GM19043 (cell line): ENCODE measurements around the gene PPP1R12C.
A peak's percentile ranks its signal among the peaks of the same experiment; 100 is the strongest.
"Not testable (repeated sequence)": the region's sequence is repeated elsewhere in the genome, so short reads cannot be mapped to it uniquely, and the experiment has no call there.

Experiments used
- ATAC-seq: cut with Tn5 transposase; IDR thresholded peaks from one replicate; pipeline ENCODE4 v1.9.1; 2021; ENCODE audit warnings: low read depth; ENCODE audit not compliant: unreplicated experiment

Gene PPP1R12C

DNA sequence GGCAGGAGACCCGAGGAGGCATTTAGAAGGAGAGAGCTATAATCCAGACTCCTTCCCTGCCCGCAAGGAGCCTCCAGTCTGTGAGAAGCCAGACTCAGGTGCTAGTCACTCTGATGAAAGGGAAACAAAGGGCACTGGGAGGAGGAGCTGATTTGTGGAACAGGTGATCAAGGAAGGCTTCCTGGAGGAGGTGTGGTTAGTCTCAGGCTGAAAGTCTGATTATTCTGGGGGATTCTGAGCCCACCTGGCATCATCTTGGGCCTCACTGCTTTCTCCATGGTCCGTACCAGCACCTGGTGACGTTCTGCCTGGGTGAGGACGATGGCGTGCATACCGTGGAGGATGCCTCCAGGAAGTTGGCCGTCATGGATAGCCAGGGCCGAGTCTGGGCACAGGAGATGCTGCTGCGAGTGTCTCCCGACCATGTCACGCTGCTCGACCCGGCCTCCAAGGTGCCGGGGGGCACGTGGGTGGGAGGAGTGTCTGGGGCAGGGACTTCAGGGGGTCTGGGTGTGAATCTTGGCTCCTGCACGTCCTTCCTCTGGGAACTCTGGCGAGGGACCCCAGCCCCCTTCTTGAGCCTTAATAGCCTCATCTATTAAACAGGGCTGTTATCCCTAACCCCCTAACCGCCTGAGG lies 37.9 kb downstream of the PPP1R12C start:
- ATAC-seq, result no peak

DNA sequence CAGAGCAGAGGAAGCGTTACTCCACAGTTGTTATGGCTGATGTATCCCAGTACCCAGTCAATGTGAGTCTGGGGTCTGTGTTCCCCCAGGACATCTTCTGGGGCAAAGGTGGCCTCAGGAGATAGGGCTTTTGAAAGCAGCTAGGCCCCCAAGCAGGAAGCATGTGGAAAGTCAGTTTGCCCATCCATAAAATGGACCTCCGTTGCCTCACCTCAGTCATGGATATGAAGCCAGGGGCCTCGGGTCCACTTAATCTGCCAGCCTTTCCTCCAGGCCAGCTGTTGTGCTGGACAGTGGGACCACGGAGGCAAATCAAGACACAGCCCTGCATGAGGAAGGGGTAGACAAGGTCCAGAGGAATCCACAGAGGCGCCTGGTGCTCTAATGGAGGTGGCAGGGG lies 38.4 kb downstream of the PPP1R12C start:
- ATAC-seq, result no peak

DNA sequence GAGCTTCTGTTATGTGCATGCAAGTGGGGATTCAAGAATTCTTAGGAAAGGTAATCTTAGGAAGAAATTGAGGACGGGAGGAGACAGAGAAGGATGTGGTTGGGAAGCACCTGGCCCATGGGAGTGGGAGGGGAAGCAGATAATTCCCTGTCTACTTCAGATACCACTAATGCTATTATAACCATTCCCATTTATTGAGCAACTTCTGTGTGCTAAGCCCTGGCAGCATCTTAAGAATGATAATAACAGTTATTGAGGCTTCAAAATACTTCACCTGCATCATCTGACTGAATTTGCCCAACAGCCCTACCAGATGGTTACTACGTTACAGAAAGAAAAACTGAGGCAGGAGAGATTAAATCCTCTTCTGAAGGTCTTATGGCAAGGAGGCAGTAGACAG lies 40.3 kb downstream of the PPP1R12C start:
- no peak for ATAC-seq

DNA sequence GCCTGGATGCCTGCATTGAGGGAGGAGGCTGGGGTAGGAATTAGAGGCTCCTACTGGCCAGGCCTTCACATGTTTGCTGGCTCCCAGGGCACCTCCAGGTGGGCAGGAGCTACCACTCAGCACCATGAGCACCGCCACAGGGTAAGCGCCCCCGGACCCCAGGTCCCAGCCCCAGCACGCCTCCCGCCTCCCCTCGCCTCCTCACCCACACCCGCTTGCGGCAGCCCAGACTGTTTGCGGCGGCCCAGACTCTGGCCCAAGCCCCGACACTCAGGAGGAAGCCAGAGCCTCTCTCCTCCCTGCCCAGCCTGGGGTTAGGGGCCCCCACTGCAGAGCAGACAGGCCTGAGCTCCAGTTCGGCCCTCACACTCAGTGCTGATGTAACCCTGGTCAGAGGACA lies 41.1 kb downstream of the PPP1R12C start:
- ATAC-seq, result no peak

DNA sequence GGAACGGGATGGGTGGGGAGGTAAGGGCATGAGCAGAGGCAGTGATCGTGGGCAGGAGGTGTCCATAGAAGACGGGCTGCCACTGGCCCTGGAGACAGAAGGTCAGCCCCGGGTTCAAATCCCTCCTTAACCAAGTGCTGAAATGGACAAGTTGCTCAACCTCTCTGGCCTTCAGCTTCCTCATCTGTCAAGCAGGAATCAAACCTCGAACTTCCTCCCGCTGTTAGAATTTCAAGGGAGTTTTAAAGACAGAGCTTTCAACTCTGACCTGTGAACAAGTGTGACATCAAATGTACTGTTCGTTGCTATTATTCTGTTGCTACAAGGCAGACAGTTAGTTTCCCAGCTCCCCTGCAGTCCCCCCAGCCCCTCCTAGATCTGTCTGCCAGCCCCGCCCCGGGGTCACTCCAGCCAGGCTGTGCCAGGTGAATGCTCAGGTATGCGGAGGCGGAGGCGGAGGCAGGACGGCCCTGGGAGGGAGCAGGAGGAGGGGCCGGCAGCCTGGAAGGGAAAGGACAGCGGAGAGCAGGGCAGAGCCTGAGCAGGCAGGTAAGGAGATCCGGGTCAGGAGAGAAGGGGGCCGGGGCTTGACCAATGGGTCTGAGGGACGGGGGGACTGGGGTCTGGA lies 42.0 kb downstream of the PPP1R12C start, which contains the start of gene EPS8L1:
TSS of gene EPS8L1 (plus strand) at position 499 of the 628 bp plus-strand sequence. CDS start 576 bp downstream, outside the sequence.
- no peak for ATAC-seq

DNA sequence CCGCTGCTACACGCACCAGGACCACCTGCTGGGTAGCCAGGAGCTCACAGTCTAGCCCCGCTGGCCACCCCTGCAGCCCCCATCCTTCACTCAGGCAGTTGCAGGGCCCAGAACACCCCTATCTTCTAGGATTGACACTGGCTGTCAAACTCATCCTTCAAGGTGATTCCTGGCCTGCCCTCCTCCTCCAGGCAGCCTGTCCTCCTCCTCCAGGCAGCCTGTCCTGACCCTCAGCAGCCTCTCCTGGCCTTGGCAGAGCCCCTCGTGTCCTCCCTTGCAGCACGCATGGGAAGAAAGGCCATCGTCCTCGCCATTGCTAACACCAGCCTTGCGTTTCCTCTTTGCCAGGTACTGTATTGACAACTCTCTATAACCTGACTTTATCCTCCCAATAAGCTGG lies 45.5 kb downstream of the PPP1R12C start:
- ATAC-seq, result no peak

DNA sequence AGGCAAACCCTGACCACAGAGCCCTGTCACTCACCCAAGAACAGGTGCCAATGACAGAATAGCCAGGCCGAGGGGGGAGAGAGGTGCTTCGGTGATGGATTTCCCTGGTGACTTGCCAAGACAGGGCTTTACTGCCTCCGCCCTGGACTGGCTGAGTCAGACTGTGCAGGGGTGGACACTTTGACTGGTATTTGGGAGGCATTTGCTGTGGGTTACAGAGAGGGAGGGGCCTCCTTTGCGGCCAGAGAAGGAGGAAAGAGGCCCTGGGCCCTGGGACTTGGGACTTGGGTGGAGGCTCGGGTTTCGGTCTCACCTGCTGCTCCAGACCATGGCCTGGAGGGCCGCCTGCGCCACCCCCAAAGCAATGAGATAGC lies 46.3 kb downstream of the PPP1R12C start:
- ATAC-seq, result no peak

DNA sequence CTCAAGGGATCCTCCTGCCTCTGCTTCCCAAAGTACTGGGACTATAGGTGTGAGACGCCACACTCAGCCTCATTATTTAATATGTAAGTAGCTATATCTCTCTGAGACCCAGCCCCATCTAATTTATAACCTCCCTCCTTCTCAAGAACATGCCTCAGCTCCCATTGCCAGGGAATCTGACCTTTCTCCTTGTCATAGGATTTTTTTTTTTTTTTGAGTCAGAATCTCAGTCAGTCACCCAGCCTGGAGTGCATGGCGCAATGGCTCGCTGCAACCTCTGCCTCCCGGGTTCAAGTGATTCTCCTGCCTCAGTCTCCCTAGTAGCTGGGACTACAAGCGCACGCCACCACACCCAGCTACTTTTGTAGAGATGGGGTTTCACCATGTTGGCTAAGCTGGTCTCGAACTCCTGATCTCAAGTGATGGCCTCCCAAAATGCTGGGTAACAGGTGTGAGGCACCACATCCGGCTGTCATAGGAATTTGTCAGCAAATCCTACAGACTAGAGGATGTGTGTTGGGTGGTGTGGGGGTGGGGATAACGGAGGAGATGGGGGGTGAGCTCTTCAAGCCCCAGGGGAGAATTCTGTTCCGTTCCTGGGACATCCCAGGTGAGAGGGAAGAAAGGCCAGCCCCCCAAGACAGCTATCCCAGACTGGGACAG lies 46.8 kb downstream of the PPP1R12C start:
- no peak for ATAC-seq

DNA sequence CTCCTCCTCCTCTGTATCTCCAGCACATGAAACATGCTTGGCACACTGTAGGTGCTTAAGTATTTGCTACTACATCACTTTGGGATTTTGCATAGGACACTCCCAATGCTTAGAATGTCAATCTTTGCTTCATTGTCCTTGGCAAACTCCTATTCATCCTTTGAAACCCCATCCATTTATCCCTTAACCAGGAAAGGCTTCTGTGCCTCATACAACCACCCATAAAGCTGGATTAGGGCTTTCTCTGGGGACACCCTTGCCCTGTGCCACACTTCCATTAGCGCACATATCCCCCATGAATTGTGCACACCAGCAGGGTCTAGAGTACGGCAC lies 47.6 kb downstream of the PPP1R12C start:
- no peak for ATAC-seq

DNA sequence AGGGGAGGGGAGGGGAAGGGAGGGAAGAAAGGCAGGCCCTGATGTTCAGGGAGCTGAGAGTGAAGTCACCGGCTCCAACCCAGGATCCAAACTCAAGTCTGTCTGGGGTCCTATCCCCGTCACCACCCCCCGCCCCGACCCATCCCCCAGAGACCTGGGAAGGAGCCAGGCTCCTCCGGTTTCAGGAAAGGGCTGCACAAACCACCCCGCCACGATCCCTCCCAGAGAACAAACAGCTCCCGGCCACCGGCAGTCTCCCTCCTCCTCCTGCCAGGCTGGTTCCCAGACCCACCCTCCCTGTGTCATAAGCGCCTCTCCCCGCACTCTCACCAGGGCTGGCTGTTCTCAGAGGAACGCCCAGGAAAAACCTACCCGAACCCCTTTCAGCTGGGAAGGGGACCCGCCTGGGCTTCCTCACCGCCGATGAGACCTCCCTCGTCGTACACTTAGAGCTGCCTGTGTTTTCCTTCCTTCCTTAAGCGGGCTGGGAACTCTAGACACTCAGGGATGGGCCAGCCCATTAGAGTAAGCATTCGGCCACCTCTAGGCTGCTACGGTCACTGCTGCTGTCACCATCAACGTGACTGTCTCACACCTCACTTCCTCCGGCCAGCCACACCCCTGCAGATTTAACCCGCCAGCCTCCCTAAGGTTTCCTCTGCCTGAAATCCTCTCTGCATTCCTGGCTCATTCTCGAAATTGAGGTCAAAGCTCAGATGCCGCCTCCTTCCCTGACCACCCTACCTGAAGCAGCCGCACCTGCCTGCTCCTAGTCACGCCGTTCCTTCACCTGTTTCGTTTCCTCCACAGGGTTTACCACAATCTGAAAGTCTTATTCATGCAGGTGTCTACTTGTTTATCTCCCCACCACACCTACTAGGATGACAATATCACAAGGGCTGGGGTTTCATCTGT lies 48.2 kb downstream of the PPP1R12C start:
- no peak for ATAC-seq

DNA sequence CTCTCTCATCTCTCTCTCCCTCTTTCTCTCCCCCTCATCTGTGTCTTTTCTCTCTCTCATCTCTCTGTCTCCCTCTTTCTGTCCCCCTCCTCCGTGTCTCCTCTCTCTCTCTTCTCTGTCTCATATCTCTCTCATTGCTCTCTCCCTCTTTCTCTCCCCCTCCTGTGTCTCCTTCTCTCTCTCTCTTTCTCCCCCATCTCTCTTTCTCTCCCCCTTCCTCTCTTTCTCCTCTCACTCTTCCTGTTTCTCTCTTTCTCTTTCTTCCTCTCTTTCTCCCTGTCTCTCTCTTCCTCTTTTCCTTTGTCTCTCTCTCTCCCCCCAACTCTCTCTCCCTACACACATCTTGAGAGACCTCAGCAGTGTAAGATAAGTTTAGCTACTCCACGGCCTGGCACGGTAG lies 49.6 kb downstream of the PPP1R12C start:
- no peak for ATAC-seq

DNA sequence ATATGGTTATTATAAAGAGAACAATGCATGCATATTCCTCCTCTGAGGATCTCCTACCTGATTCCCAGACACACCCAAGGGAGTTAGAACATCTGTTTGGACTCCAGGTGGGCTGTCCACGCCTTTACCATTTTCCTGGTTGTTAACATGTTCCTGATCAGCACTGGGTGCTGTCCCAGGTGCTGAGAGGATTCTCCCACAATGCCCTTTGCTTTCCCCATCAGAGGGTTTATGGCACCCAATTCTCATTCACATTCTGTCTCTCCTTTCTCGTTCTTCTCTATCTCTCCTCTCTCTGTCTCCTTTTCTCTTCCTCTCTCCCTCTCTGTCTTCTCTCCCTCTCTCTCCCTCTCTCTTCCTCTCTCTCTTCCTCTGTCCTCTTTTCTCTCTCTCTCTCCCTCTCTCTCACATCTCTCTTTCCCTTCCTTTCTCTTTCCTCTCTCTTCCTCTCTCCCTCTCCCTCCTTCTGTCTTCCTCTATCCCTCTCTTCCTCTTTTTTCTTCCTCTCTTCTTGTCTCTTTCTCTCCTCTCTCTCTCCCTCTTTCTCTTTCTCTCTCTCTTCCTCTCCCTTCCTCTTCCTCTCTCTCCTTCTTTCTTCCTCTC lies 51.2 kb downstream of the PPP1R12C start:
- no peak for ATAC-seq

DNA sequence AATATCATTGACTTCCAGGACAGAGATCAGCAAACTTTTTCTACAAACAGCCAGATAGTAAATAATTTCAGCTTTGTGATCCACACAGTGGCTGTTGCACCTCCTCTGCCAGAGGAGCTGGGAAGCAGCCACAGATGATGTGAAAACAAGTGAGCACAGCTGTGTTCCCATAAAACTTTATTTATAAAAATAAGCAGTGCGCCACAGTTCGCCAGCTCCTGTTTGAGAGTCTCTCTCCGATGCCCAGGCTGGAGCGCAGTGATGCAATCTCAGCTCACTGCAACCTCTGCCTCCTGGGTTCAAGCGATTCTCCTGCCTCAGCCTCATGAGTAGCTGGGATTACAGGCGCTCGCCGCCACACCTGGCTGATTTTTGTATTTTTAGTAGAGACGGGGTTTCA lies 51.9 kb downstream of the PPP1R12C start:
- ATAC-seq, result not testable (repeated sequence)

DNA sequence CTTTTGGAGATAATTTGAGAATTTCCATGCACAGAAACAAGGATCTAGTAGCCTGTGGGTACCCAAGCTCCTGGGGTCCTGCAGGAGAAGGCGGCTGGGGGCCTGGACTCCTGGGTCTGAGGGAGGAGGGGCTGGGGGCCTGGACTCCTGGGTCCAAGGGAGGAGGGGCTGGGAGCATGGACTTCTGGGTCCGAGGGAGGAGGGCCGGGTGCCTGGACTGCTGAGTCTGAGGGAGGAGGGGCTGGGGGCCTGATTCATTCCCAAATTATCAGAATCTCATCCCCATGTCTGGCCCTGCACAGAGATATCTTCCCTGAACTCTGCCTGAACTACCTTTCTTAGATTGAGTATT lies 54.0 kb downstream of the PPP1R12C start:
- no peak for ATAC-seq

DNA sequence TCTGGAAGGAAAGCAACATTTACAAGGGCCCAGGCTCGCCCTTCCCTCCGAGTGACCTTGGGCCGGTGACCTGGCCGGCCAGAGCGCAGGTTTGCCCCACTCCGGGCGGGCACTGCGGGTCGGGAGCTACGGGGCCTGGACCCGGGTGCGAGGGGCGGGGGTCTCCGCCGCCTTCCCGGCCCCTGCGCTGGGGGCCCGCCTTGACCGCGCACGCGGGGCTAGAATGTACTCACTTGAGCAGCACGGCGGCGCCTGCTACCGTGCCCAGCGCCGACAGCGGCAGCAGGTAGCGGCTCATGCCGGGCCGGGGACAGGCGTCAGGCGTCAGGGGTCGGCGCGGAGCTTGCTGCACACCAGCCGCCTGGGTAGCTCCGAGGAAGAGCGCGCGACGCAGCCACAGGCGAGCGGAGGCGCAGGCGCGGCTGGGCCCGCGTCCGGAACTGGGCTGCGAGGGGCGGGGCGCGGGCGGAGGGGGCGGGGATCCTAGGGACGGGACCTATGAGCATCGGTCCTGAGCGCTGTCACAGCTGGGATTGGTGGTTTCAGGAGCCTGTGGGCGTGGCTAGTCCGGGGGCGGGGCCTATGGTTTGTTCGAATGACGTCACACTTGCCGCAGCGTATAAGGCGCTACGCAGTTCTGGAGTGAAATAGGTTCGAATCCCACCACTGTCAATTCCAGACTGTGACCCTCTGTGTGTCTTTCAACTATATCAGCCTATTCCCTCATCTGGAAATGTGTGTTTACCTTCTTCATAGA lies 54.5 kb downstream of the PPP1R12C start, which contains the start of gene RDH13:
TSS of gene RDH13 (minus strand) at position 414 of the 757 bp plus-strand sequence. CDS start at position 298, 116 bp downstream.
- peak; percentile 95 for ATAC-seq

DNA sequence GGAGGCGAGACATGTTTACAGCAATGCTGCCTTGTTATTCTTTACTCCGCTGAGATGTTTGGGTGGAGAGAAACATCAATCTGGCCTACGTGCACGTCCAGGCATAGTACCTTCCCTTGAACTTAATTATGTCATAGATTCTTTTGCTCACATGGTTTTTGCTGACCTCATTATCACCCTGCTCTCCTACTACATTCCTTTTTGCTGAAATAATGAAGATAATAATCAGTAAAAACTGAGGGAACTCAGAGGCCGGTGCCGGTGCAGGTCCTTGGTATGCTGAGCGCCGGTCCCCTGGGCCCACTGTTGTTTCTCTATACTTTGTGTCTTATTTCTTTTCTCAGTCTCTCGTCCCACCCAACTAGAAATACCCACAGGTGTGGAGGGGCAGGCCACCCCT lies 57.1 kb downstream of the PPP1R12C start:
- ATAC-seq, result not testable (repeated sequence)

DNA sequence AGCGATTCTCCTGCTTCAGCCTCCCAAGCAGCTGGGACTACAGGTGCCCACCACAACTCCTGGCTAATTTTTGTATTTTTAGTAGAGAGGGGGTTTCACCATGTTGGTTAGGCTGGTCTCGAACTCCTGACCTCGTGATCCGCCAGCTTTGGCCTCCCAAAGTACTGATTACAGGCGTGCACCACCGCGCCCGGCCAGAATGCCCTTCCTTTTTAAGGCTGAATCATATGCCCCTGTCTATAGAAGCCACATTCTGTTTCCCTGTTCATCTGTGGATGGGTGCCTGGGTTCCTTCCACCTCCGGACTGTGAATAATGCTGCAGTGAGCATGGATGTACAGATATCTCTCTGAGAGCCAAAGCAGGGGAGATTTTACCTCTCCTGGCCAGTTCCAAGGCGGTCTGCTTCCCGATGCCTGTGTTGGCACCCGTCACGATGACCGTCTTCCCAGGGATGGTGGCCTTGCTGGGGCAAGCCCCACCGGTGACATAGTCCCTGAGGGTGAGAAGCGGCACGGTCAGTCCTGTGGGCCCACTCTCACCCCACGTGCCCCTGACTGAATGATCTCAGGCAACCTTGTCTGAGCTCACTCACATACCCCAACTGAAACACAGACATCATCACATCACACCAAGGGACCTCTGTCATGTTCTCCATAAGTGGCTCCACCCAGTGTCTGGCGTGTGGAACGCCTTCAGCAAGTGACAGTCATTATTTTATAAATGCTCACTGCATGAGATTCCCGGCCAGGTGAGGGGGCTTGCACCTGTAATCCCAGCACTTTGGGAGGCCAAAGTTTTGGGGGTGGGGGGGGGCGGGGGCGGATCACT lies 58.4 kb downstream of the PPP1R12C start:
- ATAC-seq, result no peak

DNA sequence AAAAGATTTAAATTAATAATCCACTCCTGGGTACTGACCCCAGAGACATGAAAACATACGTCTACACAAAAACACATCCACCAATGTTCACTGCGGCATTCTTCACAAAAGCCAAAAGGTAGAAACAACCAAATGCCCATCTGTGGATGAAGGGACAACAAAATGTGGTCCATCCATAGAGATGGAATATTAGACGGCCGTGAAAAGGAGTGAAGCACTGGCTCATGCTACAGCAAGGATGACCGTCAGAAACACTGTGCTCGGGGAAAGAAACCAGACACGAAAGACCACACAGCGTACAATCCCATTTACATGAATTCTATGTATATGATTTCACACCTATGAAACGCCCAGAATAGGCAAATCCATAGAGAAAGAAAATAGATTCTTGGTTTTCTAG lies 60.6 kb downstream of the PPP1R12C start:
- ATAC-seq, result no peak

DNA sequence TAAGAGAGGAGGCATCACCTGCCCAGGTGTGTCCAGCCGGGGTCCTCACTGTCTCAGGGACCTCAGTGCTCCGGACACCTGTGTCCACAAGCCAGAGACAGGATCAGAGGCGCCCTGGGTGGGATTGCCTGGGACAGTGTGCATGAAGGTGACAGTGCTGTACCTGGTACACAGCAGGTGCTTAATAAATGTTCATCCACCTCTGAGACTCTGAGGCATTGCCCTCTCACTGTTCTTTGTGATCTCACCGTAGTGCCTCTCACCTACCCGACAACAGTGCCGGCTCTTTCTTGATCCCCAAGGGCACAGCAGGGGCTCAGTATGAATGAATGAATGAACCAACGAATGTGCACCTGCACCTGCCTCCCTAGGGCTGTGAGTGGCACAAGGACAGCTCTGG lies 63.7 kb downstream of the PPP1R12C start:
- no peak for ATAC-seq
